ENCODE results near the gene CCL3. TPM values are rescaled to one million over a fixed set of nuclear protein-coding genes. Genes with fewer than 3 reads are reported as not detected.
A peak's percentile ranks its signal among the peaks of the same experiment; 100 is the strongest.
"Not testable (repeated sequence)": the region's sequence is repeated elsewhere in the genome, so short reads cannot be mapped to it uniquely, and the experiment has no call there.

Gene CCL3
- total and polyA plus RNA-seq, 5 donors, result 0.38 to 2.3 (median 1.0) TPM

- H3K4me1 ChIP-seq (ENCODE audit: control insufficient read depth, insufficient read depth, low read length); DNase-seq; H3K4me3 ChIP-seq (ENCODE audit: low read length); H3K27ac ChIP-seq (ENCODE audit: low read length); intact Hi-C loops (cut with DNase I); H3K27me3 ChIP-seq (ENCODE audit: control insufficient read depth, insufficient read depth); H3K9me3 ChIP-seq (ENCODE audit: control insufficient read depth, low read length); ATAC-seq: not testable (repeated sequence)
- WGBS, result 88% methylated on average over 1 of the region's 1 CpG
Measured at GRCh38 chr17:36113131-36113530, 23.2 kb upstream of the CCL3 start.

GRCh38 chr17:36112572-36112971, 22.6 kb upstream of the CCL3 start:
- ATAC-seq (no peak), DNase-seq (no peak)
- Histone ChIP-seq H3K9me3 (ENCODE audit: control insufficient read depth, low read length) (no peaks in the 10 kb centered on the region), H3K27me3 (ENCODE audit: control insufficient read depth, insufficient read depth) (no peaks in the 10 kb centered on the region), H3K4me3 (ENCODE audit: low read length) (no peak overlapping the region), H3K27ac (ENCODE audit: low read length) (no peak overlapping the region), H3K4me1 (ENCODE audit: control insufficient read depth, insufficient read depth, low read length) (no peaks in the 10 kb centered on the region)
- intact Hi-C loops (cut with DNase I), result no loop called here

- intact Hi-C loops (cut with DNase I), result no loop called here
Measured at GRCh38 chr17:36111068-36111490, 21.1 kb upstream of the CCL3 start.

GRCh38 chr17:36108265-36108664, 18.3 kb upstream of the CCL3 start:
- H3K27ac ChIP-seq (ENCODE audit: low read length); H3K9me3 ChIP-seq (ENCODE audit: control insufficient read depth, low read length); intact Hi-C loops (cut with DNase I); H3K4me1 ChIP-seq (ENCODE audit: control insufficient read depth, insufficient read depth, low read length); H3K27me3 ChIP-seq (ENCODE audit: control insufficient read depth, insufficient read depth); DNase-seq; H3K4me3 ChIP-seq (ENCODE audit: low read length): not testable (repeated sequence)
- peak in 1 of 2 donors; percentile 40 for ATAC-seq
- WGBS, result 71% methylated on average over 5 of the region's 5 CpGs

More at GRCh38 chr17:36111068-36111490, 21.1 kb upstream of the CCL3 start:
- no peaks in the 10 kb centered on the region for H3K27me3 ChIP-seq (ENCODE audit: control insufficient read depth, insufficient read depth)
- H3K27ac ChIP-seq (ENCODE audit: low read length), result no peak overlapping the region
- no peak overlapping the region for H3K4me3 ChIP-seq (ENCODE audit: low read length)
- 74% methylated on average over 4 of the region's 4 CpGs for WGBS
- H3K4me1 ChIP-seq (ENCODE audit: control insufficient read depth, insufficient read depth, low read length), result no peaks in the 10 kb centered on the region
- H3K9me3 ChIP-seq (ENCODE audit: control insufficient read depth, low read length), result no peaks in the 10 kb centered on the region
- ATAC-seq (no peak), DNase-seq (no peak)

GRCh38 chr17:36107660-36108059, 17.7 kb upstream of the CCL3 start:
- Histone ChIP-seq H3K4me1 (ENCODE audit: control insufficient read depth, insufficient read depth, low read length) (no peaks in the 10 kb centered on the region), H3K4me3 (ENCODE audit: low read length) (no peak overlapping the region), H3K9me3 (ENCODE audit: control insufficient read depth, low read length) (no peaks in the 10 kb centered on the region), H3K27me3 (ENCODE audit: control insufficient read depth, insufficient read depth) (no peaks in the 10 kb centered on the region), H3K27ac (ENCODE audit: low read length) (no peak overlapping the region)
- DNase-seq (no peak), ATAC-seq (no peak)
- 88% methylated on average over 3 of the region's 3 CpGs for WGBS
- intact Hi-C loops (cut with DNase I), result no loop called here

- no peaks in the 10 kb centered on the region for H3K27me3 ChIP-seq (ENCODE audit: control insufficient read depth, insufficient read depth)
- 89% methylated on average over 6 of the region's 6 CpGs for WGBS
- DNase-seq (no peak), ATAC-seq (no peak)
- H3K27ac ChIP-seq (ENCODE audit: low read length), result no peak overlapping the region
- intact Hi-C loops (cut with DNase I), result no loop called here
- H3K4me1 ChIP-seq (ENCODE audit: control insufficient read depth, insufficient read depth, low read length), result no peaks in the 10 kb centered on the region
- H3K9me3 ChIP-seq (ENCODE audit: control insufficient read depth, low read length), result no peaks in the 10 kb centered on the region
- no peak overlapping the region for H3K4me3 ChIP-seq (ENCODE audit: low read length)
Measured at GRCh38 chr17:36106493-36106835, 16.5 kb upstream of the CCL3 start.

GRCh38 chr17:36105781-36106492, 16.0 kb upstream of the CCL3 start:
- Histone ChIP-seq H3K27me3 (ENCODE audit: control insufficient read depth, insufficient read depth) (no peaks in the 10 kb centered on the region), H3K27ac (ENCODE audit: low read length) (no peak overlapping the region), H3K9me3 (ENCODE audit: control insufficient read depth, low read length) (no peaks in the 10 kb centered on the region), H3K4me1 (ENCODE audit: control insufficient read depth, insufficient read depth, low read length) (no peaks in the 10 kb centered on the region), H3K4me3 (ENCODE audit: low read length) (no peak overlapping the region)
- no peak for ATAC-seq
- intact Hi-C loops (cut with DNase I), result no loop called here
- no peak for DNase-seq
- 88% methylated on average over 5 of the region's 5 CpGs for WGBS

GRCh38 chr17:36104701-36105181, 14.8 kb upstream of the CCL3 start:
- Histone ChIP-seq H3K27me3 (ENCODE audit: control insufficient read depth, insufficient read depth) (no peaks in the 10 kb centered on the region), H3K9me3 (ENCODE audit: control insufficient read depth, low read length) (no peaks in the 10 kb centered on the region), H3K27ac (ENCODE audit: low read length) (no peak overlapping the region), H3K4me3 (ENCODE audit: low read length) (no peak overlapping the region), H3K4me1 (ENCODE audit: control insufficient read depth, insufficient read depth, low read length) (no peaks in the 10 kb centered on the region)
- ATAC-seq, result no peak
- no peak for DNase-seq
- WGBS, result 17% methylated on average over 4 of the region's 4 CpGs
- intact Hi-C loops (cut with DNase I), result no loop called here

GRCh38 chr17:36104246-36104645, 14.3 kb upstream of the CCL3 start:
- H3K4me1 ChIP-seq (ENCODE audit: control insufficient read depth, insufficient read depth, low read length); DNase-seq; H3K27me3 ChIP-seq (ENCODE audit: control insufficient read depth, insufficient read depth); ATAC-seq; intact Hi-C loops (cut with DNase I); H3K27ac ChIP-seq (ENCODE audit: low read length); H3K4me3 ChIP-seq (ENCODE audit: low read length); H3K9me3 ChIP-seq (ENCODE audit: control insufficient read depth, low read length): not testable (repeated sequence)
- 61% methylated on average over 7 of the region's 7 CpGs for WGBS

GRCh38 chr17:36103401-36103975, 13.5 kb upstream of the CCL3 start, which contains the start of gene CCL4:
Gene CCL4 (plus strand): TSS chr17:36103827. CDS start chr17:36103906, 79 bp downstream.
- intact Hi-C loops (cut with DNase I); H3K27me3 ChIP-seq (ENCODE audit: control insufficient read depth, insufficient read depth); H3K27ac ChIP-seq (ENCODE audit: low read length); H3K4me1 ChIP-seq (ENCODE audit: control insufficient read depth, insufficient read depth, low read length); DNase-seq; H3K4me3 ChIP-seq (ENCODE audit: low read length); H3K9me3 ChIP-seq (ENCODE audit: control insufficient read depth, low read length): not testable (repeated sequence)
- 55% methylated on average over 6 of the region's 6 CpGs for whole genome bisulfite sequencing
- ATAC-seq, result peak; percentile 35 to 61

- DNase-seq; H3K27me3 ChIP-seq (ENCODE audit: control insufficient read depth, insufficient read depth); H3K4me3 ChIP-seq (ENCODE audit: low read length); H3K4me1 ChIP-seq (ENCODE audit: control insufficient read depth, insufficient read depth, low read length); H3K27ac ChIP-seq (ENCODE audit: low read length); ATAC-seq; intact Hi-C loops (cut with DNase I); H3K9me3 ChIP-seq (ENCODE audit: control insufficient read depth, low read length): not testable (repeated sequence)
- 58% methylated on average over 1 of the region's 1 CpG for WGBS
Measured at GRCh38 chr17:36099004-36099403, 9.1 kb upstream of the CCL3 start.
